NT2/D1 (cell line): ENCODE data around the gene NFIL3.
A peak's percentile ranks its signal among the peaks of the same experiment; 100 is the strongest.
"Not testable (repeated sequence)": the region's sequence is repeated elsewhere in the genome, so short reads cannot be mapped to it uniquely, and the experiment has no call there.

Source experiments
- DNase-seq: peaks from one replicate; pipeline ENCODE4 v3.0.0-alpha.2; 2011; ENCODE audit warnings: low read depth, low spot score
- H3K27me3 ChIP-seq: 2 replicates; pipeline ENCODE4 v1.6.0; 2011; ENCODE audit warnings: mild to moderate bottlenecking; ENCODE audit not compliant: insufficient read length, insufficient read depth
- H3K36me3 ChIP-seq: 2 replicates; pipeline ENCODE4 v1.6.1; 2011; ENCODE audit warnings: mild to moderate bottlenecking, low read length, mixed read lengths; ENCODE audit not compliant: insufficient read depth, insufficient read length
- H3K4me1 ChIP-seq: 2 replicates; pipeline ENCODE4 v1.5.1; 2011; ENCODE audit not compliant: insufficient read depth, insufficient read length
- H3K4me3 ChIP-seq: 2 replicates; pipeline ENCODE4 v1.5.1; 2011; ENCODE audit warnings: low read depth; ENCODE audit not compliant: insufficient read length
- H3K9ac ChIP-seq: 2 replicates; pipeline ENCODE4 v1.6.0; 2011; ENCODE audit warnings: low read depth; ENCODE audit not compliant: insufficient read length
- H3K9me3 ChIP-seq: 2 replicates; pipeline ENCODE4 v1.5.1; 2011; ENCODE audit warnings: mild to moderate bottlenecking, low read length; ENCODE audit not compliant: insufficient read depth
- SUZ12 ChIP-seq: IDR thresholded peaks from 2 replicates; pipeline ENCODE4 v1.6.1; 2011; ENCODE audit not compliant: insufficient read length, insufficient read depth; ENCODE audit errors: extremely low read depth
- YY1 ChIP-seq: IDR thresholded peaks from 2 replicates; pipeline ENCODE4 v1.6.1; 2011; ENCODE audit not compliant: insufficient read length, insufficient read depth
- ZNF274 ChIP-seq: IDR thresholded peaks from 2 replicates; pipeline ENCODE4 v1.6.1; 2011; ENCODE audit warnings: mild to moderate bottlenecking, low read depth, low read length

Gene NFIL3, protein sequence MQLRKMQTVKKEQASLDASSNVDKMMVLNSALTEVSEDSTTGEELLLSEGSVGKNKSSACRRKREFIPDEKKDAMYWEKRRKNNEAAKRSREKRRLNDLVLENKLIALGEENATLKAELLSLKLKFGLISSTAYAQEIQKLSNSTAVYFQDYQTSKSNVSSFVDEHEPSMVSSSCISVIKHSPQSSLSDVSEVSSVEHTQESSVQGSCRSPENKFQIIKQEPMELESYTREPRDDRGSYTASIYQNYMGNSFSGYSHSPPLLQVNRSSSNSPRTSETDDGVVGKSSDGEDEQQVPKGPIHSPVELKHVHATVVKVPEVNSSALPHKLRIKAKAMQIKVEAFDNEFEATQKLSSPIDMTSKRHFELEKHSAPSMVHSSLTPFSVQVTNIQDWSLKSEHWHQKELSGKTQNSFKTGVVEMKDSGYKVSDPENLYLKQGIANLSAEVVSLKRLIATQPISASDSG

DNA sequence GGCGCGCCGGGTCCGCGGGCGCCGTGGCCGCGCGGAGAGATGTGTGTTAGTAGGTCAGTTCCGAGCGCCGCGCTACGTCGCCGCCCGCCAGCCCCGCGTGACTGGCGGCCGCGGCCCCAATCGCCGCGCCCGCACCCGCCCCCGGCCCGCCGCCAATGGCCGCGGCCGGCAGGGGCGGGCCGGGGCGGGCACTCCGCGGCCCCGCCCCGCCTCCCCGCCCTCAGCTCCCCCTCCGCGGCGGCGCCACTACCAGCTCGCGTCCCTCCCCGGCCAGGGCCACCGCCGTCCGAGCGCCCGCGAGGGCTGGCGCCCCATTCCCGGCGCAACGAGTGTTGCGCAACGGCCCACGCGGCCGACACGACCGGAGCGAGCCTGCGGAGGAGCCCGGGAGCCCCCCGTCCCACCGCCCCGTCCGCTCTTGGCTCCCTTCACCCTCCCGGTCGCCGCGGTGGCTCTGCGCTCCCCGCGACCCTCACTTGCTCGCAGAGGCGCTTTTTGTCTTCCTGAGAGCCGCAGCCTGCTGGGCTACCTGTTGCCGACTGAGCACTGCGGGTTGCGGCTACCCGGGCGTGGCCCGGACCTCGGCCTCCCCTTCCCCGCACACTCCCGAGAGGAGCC is at the start of gene NFIL3:
Gene NFIL3, minus strand, starts transcription at position 48 of the 618 bp plus-strand sequence. CDS start 13,098 bp downstream, outside the sequence.
- TF ChIP-seq ZNF274 (no peak), YY1 (no peak), SUZ12 (no peak)
- Histone ChIP-seq H3K9me3 (no peaks in the 10 kb centered on the region), H3K4me3 (peak within 1 kb of the TSS; percentile 66), H3K36me3 (no peaks in the 10 kb centered on the region), H3K27me3 (peaks cover 61% of the 10 kb centered on the region), H3K9ac (peak within 1 kb of the TSS; percentile 82), H3K4me1 (peaks cover 7% of the 10 kb centered on the region)
- no peak for DNase-seq

DNA sequence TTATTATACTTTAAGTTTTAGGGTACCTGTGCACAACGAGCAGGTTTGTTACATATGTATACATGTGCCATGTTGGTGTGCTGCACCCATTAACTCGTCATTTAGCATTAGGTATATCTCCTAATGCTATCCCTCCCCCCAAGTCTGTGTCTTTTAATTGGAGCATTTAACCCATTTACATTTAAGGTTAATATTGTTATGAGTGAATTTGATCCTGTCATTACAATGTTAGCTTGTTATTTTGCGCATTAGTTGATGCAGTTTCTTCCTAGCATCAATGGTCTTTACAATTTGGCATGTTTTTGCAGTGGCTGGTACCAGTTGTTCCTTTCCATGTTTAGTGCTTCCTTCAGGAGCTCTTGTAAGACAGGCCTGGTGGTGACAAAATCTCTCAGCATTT is 47.9 kb upstream of the NFIL3 start:
- H3K27me3 ChIP-seq, DNase-seq: not testable (repeated sequence)

DNA sequence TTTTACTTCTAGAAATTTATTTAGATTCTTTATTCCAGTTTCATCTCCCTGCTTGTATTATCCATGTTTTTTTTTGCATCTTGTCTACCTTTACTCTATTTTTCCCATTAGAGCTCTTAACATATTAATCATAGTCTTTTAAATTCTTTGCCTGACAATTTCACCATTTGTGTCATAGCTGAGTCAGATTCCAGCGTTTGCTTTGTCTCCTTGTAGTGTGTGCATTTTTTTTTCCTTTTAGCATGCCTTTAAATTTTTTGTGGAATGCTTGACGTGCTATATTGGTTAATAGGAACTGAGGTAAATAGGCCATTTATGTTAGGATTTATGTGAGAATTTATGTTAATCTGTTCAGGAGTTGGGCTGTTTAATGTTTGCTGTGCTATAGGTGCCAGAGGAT is 41.8 kb upstream of the NFIL3 start:
- H3K9ac ChIP-seq: no peak overlapping the region
- no peak for TF ChIP-seq ZNF274
- TF ChIP-seq YY1: no peak
- no peak overlapping the region for H3K4me3 ChIP-seq
- DNase-seq: no peak
- no peaks in the 10 kb centered on the region for H3K27me3 ChIP-seq
- H3K4me1 ChIP-seq: no peaks in the 10 kb centered on the region
- H3K36me3 ChIP-seq: no peaks in the 10 kb centered on the region
- H3K9me3 ChIP-seq: no peaks in the 10 kb centered on the region

More for the DNA sequence above, 47.9 kb upstream of the NFIL3 start:
- not testable (repeated sequence) for H3K4me3 ChIP-seq, H3K9me3 ChIP-seq, H3K4me1 ChIP-seq, H3K9ac ChIP-seq, H3K36me3 ChIP-seq

DNA sequence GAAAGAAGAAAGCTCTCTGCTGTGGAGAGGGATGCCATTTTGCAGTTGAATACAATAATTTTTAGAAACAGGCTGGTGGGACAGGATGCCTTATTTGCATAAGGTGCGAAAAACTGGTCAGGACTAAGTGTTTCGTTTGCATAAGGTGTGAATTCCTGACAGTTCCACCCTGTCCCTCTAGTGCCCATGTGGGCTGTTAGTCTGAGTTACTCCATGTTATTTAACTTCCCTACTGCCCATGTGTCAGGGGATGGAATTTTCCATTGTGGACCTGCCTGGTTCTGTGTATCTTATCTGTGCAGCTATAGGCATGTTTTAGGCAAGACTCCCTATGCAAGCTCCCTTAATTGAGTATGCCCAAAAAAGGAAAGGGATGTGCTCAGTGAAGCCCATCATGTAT is 35.3 kb upstream of the NFIL3 start:
- H3K27me3 ChIP-seq: no peaks in the 10 kb centered on the region
- H3K4me3 ChIP-seq: no peak overlapping the region
- H3K36me3 ChIP-seq: no peaks in the 10 kb centered on the region
- no peak for DNase-seq
- H3K9ac ChIP-seq: no peak overlapping the region
- no peak for TF ChIP-seq ZNF274
- no peak for TF ChIP-seq YY1
- no peak for TF ChIP-seq SUZ12
- H3K4me1 ChIP-seq: no peaks in the 10 kb centered on the region
- H3K9me3 ChIP-seq: no peaks in the 10 kb centered on the region

DNA sequence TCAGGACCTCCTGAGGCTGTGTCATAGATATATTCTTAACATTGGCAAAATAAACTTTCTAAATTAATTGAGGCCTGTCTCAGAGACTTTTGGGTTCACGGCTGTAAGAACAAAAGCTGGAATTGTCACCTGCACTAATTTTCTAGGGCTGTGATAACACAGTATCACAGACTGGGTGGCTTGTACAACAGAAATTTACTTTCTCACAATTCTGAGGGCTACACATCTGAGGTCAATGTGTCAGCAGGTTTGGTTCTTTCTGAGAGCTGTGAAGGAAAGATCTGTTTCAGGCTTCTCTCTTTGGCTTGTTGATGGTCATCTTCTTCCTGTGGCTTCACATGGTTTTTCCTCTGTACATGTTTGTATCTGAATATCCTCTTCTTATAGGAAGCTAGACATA is 29.2 kb upstream of the NFIL3 start:
- no peak overlapping the region for H3K9ac ChIP-seq
- no peaks in the 10 kb centered on the region for H3K27me3 ChIP-seq
- no peaks in the 10 kb centered on the region for H3K4me1 ChIP-seq
- no peak overlapping the region for H3K4me3 ChIP-seq
- H3K9me3 ChIP-seq: 0 out of 2 replicates have a peak, but pooled peaks cover 6% of the 10 kb centered on the region
- no peak for DNase-seq
- H3K36me3 ChIP-seq: no peaks in the 10 kb centered on the region
- TF ChIP-seq ZNF274 (no peak), YY1 (no peak), SUZ12 (no peak)

DNA sequence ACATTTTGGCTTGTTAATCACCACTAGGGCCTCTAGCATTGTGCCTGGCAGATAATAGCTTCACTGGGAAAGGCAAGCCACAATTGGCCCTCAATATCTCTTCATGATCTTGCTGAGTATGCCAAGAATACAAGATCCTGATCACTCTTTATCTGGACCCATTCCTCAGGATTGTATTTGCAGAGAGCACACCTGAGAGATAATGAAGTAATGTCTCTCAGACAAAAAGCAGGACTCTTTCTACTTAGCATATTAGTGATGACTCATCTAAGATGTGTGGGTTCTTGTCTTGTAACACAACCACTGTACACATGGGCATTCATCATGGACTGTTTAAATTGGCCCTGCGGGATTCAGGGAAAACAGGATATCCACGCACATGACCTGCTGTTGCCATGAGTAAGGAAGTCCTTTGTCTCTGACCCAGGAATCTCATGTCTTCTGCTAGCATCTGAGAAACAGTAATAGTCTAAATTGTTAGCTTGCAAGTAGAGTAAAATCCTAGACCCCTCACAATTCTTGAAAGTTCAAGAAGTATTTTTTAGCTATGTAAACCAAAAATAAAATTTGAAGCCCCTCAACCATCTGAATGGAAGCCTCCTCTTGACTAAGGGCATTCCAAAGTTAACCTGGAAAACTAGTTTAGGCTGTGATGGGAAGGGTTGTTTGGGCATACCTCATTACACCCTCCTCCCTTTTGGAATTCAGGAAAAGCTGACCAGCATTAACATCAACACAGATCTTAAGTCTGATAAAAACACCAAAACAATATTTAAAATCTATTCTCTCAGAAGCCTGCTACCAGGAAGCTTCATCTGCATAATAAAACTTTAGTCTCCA is 28.0 kb upstream of the NFIL3 start:
- no peak overlapping the region for H3K9ac ChIP-seq
- H3K4me3 ChIP-seq: no peak overlapping the region
- TF ChIP-seq ZNF274 (no peak), YY1 (no peak), SUZ12 (no peak)
- no peak for DNase-seq
- no peaks in the 10 kb centered on the region for H3K36me3 ChIP-seq
- no peaks in the 10 kb centered on the region for H3K27me3 ChIP-seq
- H3K9me3 ChIP-seq: 0 out of 2 replicates have a peak, but pooled peaks cover 6% of the 10 kb centered on the region
- H3K4me1 ChIP-seq: no peaks in the 10 kb centered on the region

DNA sequence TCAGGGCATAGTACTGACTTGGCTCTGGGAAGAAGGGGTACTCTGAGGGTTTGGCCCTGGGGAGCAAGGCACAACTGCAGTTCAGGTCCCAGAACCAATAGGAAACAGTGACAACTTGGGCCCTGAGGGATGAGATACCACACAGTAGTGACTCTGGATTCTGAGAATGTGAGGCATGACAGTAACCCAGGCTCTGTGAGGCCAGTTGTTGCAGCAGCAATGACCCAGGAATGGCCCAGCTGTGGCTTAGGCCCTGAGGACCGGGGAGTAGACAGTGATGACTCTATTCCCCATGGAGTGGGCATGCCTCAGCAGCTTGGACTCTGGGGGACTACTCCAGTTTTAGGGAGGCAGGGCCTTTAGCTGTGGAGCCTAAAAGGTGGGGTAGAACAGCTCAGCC is 21.5 kb upstream of the NFIL3 start:
- H3K4me1 ChIP-seq: no peaks in the 10 kb centered on the region
- no peak for DNase-seq
- H3K9me3 ChIP-seq: peaks cover 8% of the 10 kb centered on the region; the same call in 1 of the 2 replicates
- no peak overlapping the region for H3K4me3 ChIP-seq
- no peak overlapping the region for H3K9ac ChIP-seq
- TF ChIP-seq ZNF274 (no peak), SUZ12 (no peak), YY1 (no peak)
- H3K27me3 ChIP-seq: no peaks in the 10 kb centered on the region
- H3K36me3 ChIP-seq: no peaks in the 10 kb centered on the region
